Endodermal cell (in vitro differentiated cells): ENCODE data around the gene CLDN15. TPM values are rescaled to one million over a fixed set of nuclear protein-coding genes. Genes with fewer than 3 reads are reported as not detected.

Source experiments
- DNase-seq: peaks from one replicate; pipeline ENCODE4 v3.0.0-alpha.2; 2017
- H3K27ac ChIP-seq: 2 replicates; pipeline ENCODE4 v1.5.1; 2013; ENCODE audit warnings: mild to moderate bottlenecking, low read depth, low read length, moderate library complexity
- H3K27me3 ChIP-seq: 2 replicates; pipeline ENCODE4 v1.6.1; 2013; ENCODE audit warnings: mild to moderate bottlenecking, low read length, moderate library complexity; ENCODE audit not compliant: insufficient read depth, control insufficient read depth, poor library complexity, severe bottlenecking
- H3K36me3 ChIP-seq: 2 replicates; pipeline ENCODE4 v1.7.0; 2013; ENCODE audit warnings: mild to moderate bottlenecking, low read length, moderate library complexity; ENCODE audit not compliant: control insufficient read depth, insufficient read depth
- H3K4me1 ChIP-seq: one replicate; pipeline ENCODE4 v1.7.0; 2013; ENCODE audit warnings: low read length; ENCODE audit not compliant: control insufficient read depth, insufficient read depth
- H3K4me3 ChIP-seq: 2 replicates; pipeline ENCODE4 v1.5.1; 2013; ENCODE audit warnings: mild to moderate bottlenecking, low read length, moderate library complexity
- H3K9ac ChIP-seq: 2 replicates; pipeline ENCODE4 v1.6.1; 2013; ENCODE audit warnings: mild to moderate bottlenecking, low read length, moderate library complexity; ENCODE audit not compliant: poor library complexity, severe bottlenecking; ENCODE audit errors: extremely low read depth
- H3K9me3 ChIP-seq: 2 replicates; pipeline ENCODE4 v1.6.1; 2013; ENCODE audit warnings: mild to moderate bottlenecking, low read length, moderate library complexity; ENCODE audit not compliant: control insufficient read depth
- H3K27ac Mint-ChIP-seq: 2 replicates; pipeline ENCODE4 v1.8.0; 2020; ENCODE audit warnings: mixed read lengths
- H3K27me3 Mint-ChIP-seq: 2 replicates; pipeline ENCODE4 v1.8.0; 2021; ENCODE audit warnings: mild to moderate bottlenecking, mixed read lengths; ENCODE audit not compliant: insufficient read depth
- H3K36me3 Mint-ChIP-seq: 2 replicates; pipeline ENCODE4 v1.8.0; 2020; ENCODE audit warnings: low read depth, mixed read lengths
- H3K4me1 Mint-ChIP-seq: 2 replicates; pipeline ENCODE4 v1.8.0; 2020; ENCODE audit warnings: mixed read lengths
- H3K4me3 Mint-ChIP-seq: 2 replicates; pipeline ENCODE4 v1.8.0; 2020; ENCODE audit warnings: mild to moderate bottlenecking, moderate library complexity, mixed read lengths
- H3K9me3 Mint-ChIP-seq: 2 replicates; pipeline ENCODE4 v1.8.0; 2020; ENCODE audit warnings: mild to moderate bottlenecking, mixed read lengths
- CTCF ChIP-seq: fragments of 200-600 bp; sonication (generic); conservative IDR thresholded peaks from 2 replicates; pipeline ENCODE4 v1.5.0; 2021; ENCODE audit warnings: antibody characterized with exemption, mild to moderate bottlenecking
- WGBS, 2 experiments: methylation state at CpG; one replicate each; pipeline versions ENCODE4 v1.1.5 to v1.1.7; 2013; ENCODE audit warnings: missing lambda C conversion rate in 2 of 2, mixed read lengths in 1 of 2; ENCODE audit not compliant: insufficient coverage in 1 of 2, insufficient read length in 1 of 2; 5-methylcytosine and 5-hydroxymethylcytosine counted together
- total RNA-seq, 2 donors: library from RNA; stranded (reverse); fragmentation: NEBNext Ultra II Directional in 1 of 2; extraction: Animal tissue kit (Norgen Biotek cat#: 25700) in 1 of 2; gene quantifications; 2 replicates in 1 of 2; 3 replicates in 1 of 2; pipeline ENCODE4 v1.2.1, GENCODE V29; 2021

Gene CLDN15
- total RNA-seq, 2 donors from 2014 or later, result 6.0 to 7.1 TPM

GRCh38 chr7:101277155-101277554 is 39.6 kb upstream of the CLDN15 start:
- H3K36me3 ChIP-seq, result no peaks in the 10 kb centered on the region
- H3K4me3 ChIP-seq, result no peak overlapping the region
- H3K36me3 Mint-ChIP-seq, result no peaks in the 10 kb centered on the region
- TF ChIP-seq CTCF, result no peak
- no peak overlapping the region for H3K27ac ChIP-seq
- no peaks in the 10 kb centered on the region for H3K4me1 ChIP-seq
- H3K27me3 Mint-ChIP-seq, result peaks cover 2% of the 10 kb centered on the region
- no peaks in the 10 kb centered on the region for H3K4me1 Mint-ChIP-seq
- no peak overlapping the region for H3K9ac ChIP-seq
- H3K4me3 Mint-ChIP-seq, result no peak overlapping the region
- H3K27me3 ChIP-seq, result no peaks in the 10 kb centered on the region
- H3K27ac Mint-ChIP-seq, result no peak overlapping the region
- 79 to 85% methylated on average over 9 of the region's 9 CpGs for WGBS, 2 experiments
- H3K9me3 ChIP-seq, result no peaks in the 10 kb centered on the region
- H3K9me3 Mint-ChIP-seq, result no peaks in the 10 kb centered on the region
- no peak for DNase-seq

DNA sequence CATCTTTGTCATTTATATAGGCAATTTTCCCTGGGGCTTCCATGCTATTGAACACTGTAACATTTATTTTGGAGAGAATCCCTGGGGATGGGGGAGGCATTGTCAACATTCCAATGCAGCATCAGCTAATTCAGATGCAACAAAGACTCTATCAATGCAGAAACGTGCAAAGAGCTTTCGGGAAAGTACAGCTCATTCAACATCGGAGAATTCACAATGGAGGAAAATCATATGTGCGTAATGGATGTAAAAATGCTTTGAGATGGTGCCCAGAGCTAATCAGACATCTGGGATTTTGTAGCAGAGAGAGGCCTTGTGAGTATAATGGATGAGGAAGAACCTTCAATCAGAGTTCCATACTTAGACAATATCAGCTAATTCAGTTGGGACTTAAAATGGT is 35.6 kb upstream of the CLDN15 start:
- no peak for DNase-seq
- Histone ChIP-seq H3K36me3 (no peaks in the 10 kb centered on the region), H3K4me1 (no peaks in the 10 kb centered on the region), H3K9ac (no peak overlapping the region), H3K9me3 (no peaks in the 10 kb centered on the region), H3K27me3 (no peaks in the 10 kb centered on the region), H3K4me3 (no peak overlapping the region), H3K27ac (peak overlapping the region; percentile 29)
- Mint-ChIP-seq H3K27me3 (peaks cover 1% of the 10 kb centered on the region), H3K27ac (no peak overlapping the region), H3K9me3 (peaks cover 3% of the 10 kb centered on the region), H3K4me1 (no peaks in the 10 kb centered on the region), H3K36me3 (no peaks in the 10 kb centered on the region), H3K4me3 (no peak overlapping the region)
- no peak for TF ChIP-seq CTCF
- 67 to 75% methylated on average over 4 of the region's 4 CpGs for WGBS, 2 experiments

DNA sequence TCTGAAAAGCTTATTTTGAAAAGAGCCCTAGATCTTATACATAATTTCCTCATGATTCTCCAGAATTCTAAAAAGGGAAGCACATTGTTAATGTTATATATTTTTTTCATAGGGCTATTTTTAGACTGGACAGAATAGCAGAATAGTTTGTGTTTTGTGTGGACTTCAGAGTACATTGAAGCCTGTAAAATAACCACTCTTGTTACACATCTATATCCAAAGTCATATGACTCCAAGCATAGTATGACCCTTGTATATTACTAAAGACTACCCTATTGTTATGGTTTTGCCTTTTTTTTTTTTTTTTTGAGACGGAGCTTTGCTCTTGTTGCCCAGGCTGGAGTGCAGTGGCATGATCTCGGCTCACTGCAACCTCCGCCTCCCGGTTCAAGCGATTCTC is 33.4 kb upstream of the CLDN15 start:
- Mint-ChIP-seq H3K36me3 (no peaks in the 10 kb centered on the region), H3K4me1 (no peaks in the 10 kb centered on the region), H3K27ac (no peak overlapping the region), H3K4me3 (no peak overlapping the region), H3K9me3 (peaks cover 3% of the 10 kb centered on the region), H3K27me3 (no peaks in the 10 kb centered on the region)
- no peaks in the 10 kb centered on the region for H3K36me3 ChIP-seq
- WGBS, 2 experiments, result 95 to 98% methylated on average over 4 to 5 of the region's 5 CpGs
- no peak for DNase-seq
- H3K4me3 ChIP-seq, result no peak overlapping the region
- TF ChIP-seq CTCF, result no peak
- H3K9ac ChIP-seq, result no peak overlapping the region
- no peaks in the 10 kb centered on the region for H3K27me3 ChIP-seq
- no peaks in the 10 kb centered on the region for H3K4me1 ChIP-seq
- no peak overlapping the region for H3K27ac ChIP-seq
- H3K9me3 ChIP-seq, result no peaks in the 10 kb centered on the region
